Kidney epithelial cell (primary cell): ENCODE data around the gene SPRN. TPM values are rescaled to one million over a fixed set of nuclear protein-coding genes. Genes with fewer than 3 reads are reported as not detected.

ENCODE experiments used
- DNase-seq: peaks from one replicate; pipeline ENCODE4 v3.0.0-alpha.2; 2010; ENCODE audit warnings: low read depth
- H3K27me3 ChIP-seq: 2 replicates; pipeline ENCODE4 v1.6.0; 2011; ENCODE audit warnings: low read length; ENCODE audit not compliant: control insufficient read depth, insufficient read depth
- H3K36me3 ChIP-seq: 2 replicates; pipeline ENCODE4 v1.5.1; 2011; ENCODE audit warnings: low read length; ENCODE audit not compliant: control insufficient read depth, insufficient read depth
- H3K4me3 ChIP-seq: 2 replicates; pipeline ENCODE4 v1.5.1; 2011; ENCODE audit warnings: low read depth, mild to moderate bottlenecking, control low read depth, low read length
- CTCF ChIP-seq: IDR thresholded peaks from 2 replicates; pipeline ENCODE4 v1.5.1; 2011; ENCODE audit warnings: mild to moderate bottlenecking, moderate library complexity, low read length, control low read depth, inconsistent platforms; ENCODE audit not compliant: insufficient read depth, poor library complexity, severe bottlenecking
- total RNA-seq: library from RNA; depleted of rRNA; stranded (reverse); fragments of >200 nt; gene quantifications from 2 replicates; pipeline ENCODE4 v1.2.3, GENCODE V29; 2015

Gene SPRN
- total RNA-seq, 1 donor from 2014 or later = 2.1 TPM

- TF ChIP-seq CTCF = no peak
- no peak overlapping the region for H3K4me3 ChIP-seq
- DNase-seq = no peak
- no peaks in the 10 kb centered on the region for H3K36me3 ChIP-seq
- no peaks in the 10 kb centered on the region for H3K27me3 ChIP-seq
Measured at GRCh38 chr10:133375357-133376115, 48.9 kb downstream of the SPRN start.

- TF ChIP-seq CTCF = no peak
- Histone ChIP-seq H3K36me3 (no peaks in the 10 kb centered on the region), H3K27me3 (no peaks in the 10 kb centered on the region), H3K4me3 (peak within 1 kb of the TSS; percentile 97)
- DNase-seq = peak; percentile 50
Measured at GRCh38 chr10:133373174-133374090, 51.0 kb downstream of the SPRN start, which contains the start of gene ECHS1. Gene ECHS1, minus strand, starts transcription at chr10:133373354. Its CDS starts 21 bp downstream, at chr10:133373333.

DNA sequence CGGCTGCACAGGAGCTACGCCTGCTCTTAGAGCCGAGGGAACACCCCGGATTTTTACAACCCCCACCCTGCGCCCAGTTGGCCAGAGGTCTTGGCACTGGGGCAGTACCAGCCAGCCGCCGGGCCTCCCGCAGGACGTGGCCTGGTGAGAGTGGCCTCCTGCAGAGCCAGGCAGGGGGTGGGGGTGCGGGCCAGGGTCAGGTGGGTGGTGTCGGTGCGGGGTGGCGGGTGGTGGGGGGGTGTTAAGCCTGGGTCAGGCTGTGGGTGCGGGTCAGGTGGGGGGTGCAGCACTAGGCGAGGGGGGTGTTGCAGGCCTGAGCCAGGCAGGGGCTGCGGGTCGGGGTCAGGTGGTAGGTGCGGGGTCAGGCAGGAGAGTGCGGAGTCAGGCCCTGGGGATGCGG, 51.9 kb downstream of the SPRN start:
- no peak for TF ChIP-seq CTCF
- H3K4me3 ChIP-seq = peak overlapping the region; percentile 97
- peaks cover 1% of the 10 kb centered on the region for H3K36me3 ChIP-seq
- no peak for DNase-seq
- no peaks in the 10 kb centered on the region for H3K27me3 ChIP-seq

Other genes with a start within 250 kb of the SPRN start
- gene UTF1, start 194.4 kb downstream of the SPRN start, total RNA-seq = not detected in 2 replicates
- gene VENTX, start 186.8 kb downstream of the SPRN start, total RNA-seq = not detected in 2 replicates
- gene ADAM8, start 147.8 kb downstream of the SPRN start, total RNA-seq = 78.4 and 123 TPM in 2 replicates
- gene TUBGCP2, start 115.8 kb downstream of the SPRN start, total RNA-seq = 55.6 and 65.5 TPM in 2 replicates
- 20.3 and 45.7 TPM in 2 replicates for gene ZNF511, start 115.7 kb downstream of the SPRN start, total RNA-seq
- 0.96 TPM in 1 of 2 replicates, not detected in the other for gene CALY, start 87.7 kb downstream of the SPRN start, total RNA-seq
- gene PRAP1, start 77.3 kb downstream of the SPRN start, total RNA-seq = not detected in 2 replicates
- 47.0 and 58.8 TPM in 2 replicates for gene FUOM, start 66.6 kb downstream of the SPRN start, total RNA-seq
- gene ECHS1, start 51.3 kb downstream of the SPRN start, total RNA-seq = 106 and 127 TPM in 2 replicates
- gene PAOX, start 45.4 kb downstream of the SPRN start, total RNA-seq = 4.3 and 6.4 TPM in 2 replicates
- gene MTG1, start 30.5 kb downstream of the SPRN start, total RNA-seq = 26.7 and 40.3 TPM in 2 replicates
- gene SCART1, start 29.3 kb upstream of the SPRN start, total RNA-seq = 0.14 TPM in 1 of 2 replicates, not detected in the other
- 3.0 and 3.1 TPM in 2 replicates for gene CYP2E1, start 102.7 kb upstream of the SPRN start, total RNA-seq
- gene SYCE1, start 141.0 kb upstream of the SPRN start, total RNA-seq = 0.27 and 0.50 TPM in 2 replicates
- gene FRG2B, start 202.2 kb upstream of the SPRN start, total RNA-seq = not detected in 2 replicates